Endodermal cell (in vitro differentiated cells): ENCODE results near the gene GGA1. TPM values are rescaled to one million over a fixed set of nuclear protein-coding genes. Genes with fewer than 3 reads are reported as not detected.

Source experiments
- DNase-seq: peaks from one replicate; pipeline ENCODE4 v3.0.0-alpha.2; 2017
- H3K27ac ChIP-seq: 2 replicates; pipeline ENCODE4 v1.5.1; 2013; ENCODE audit warnings: mild to moderate bottlenecking, low read depth, low read length, moderate library complexity
- H3K27me3 ChIP-seq: 2 replicates; pipeline ENCODE4 v1.6.1; 2013; ENCODE audit warnings: mild to moderate bottlenecking, low read length, moderate library complexity; ENCODE audit not compliant: insufficient read depth, control insufficient read depth, poor library complexity, severe bottlenecking
- H3K36me3 ChIP-seq: 2 replicates; pipeline ENCODE4 v1.7.0; 2013; ENCODE audit warnings: mild to moderate bottlenecking, low read length, moderate library complexity; ENCODE audit not compliant: control insufficient read depth, insufficient read depth
- H3K4me1 ChIP-seq: one replicate; pipeline ENCODE4 v1.7.0; 2013; ENCODE audit warnings: low read length; ENCODE audit not compliant: control insufficient read depth, insufficient read depth
- H3K4me3 ChIP-seq: 2 replicates; pipeline ENCODE4 v1.5.1; 2013; ENCODE audit warnings: mild to moderate bottlenecking, low read length, moderate library complexity
- H3K9ac ChIP-seq: 2 replicates; pipeline ENCODE4 v1.6.1; 2013; ENCODE audit warnings: mild to moderate bottlenecking, low read length, moderate library complexity; ENCODE audit not compliant: poor library complexity, severe bottlenecking; ENCODE audit errors: extremely low read depth
- H3K9me3 ChIP-seq: 2 replicates; pipeline ENCODE4 v1.6.1; 2013; ENCODE audit warnings: mild to moderate bottlenecking, low read length, moderate library complexity; ENCODE audit not compliant: control insufficient read depth
- H3K27ac Mint-ChIP-seq: 2 replicates; pipeline ENCODE4 v1.8.0; 2020; ENCODE audit warnings: mixed read lengths
- H3K27me3 Mint-ChIP-seq: 2 replicates; pipeline ENCODE4 v1.8.0; 2021; ENCODE audit warnings: mild to moderate bottlenecking, mixed read lengths; ENCODE audit not compliant: insufficient read depth
- H3K36me3 Mint-ChIP-seq: 2 replicates; pipeline ENCODE4 v1.8.0; 2020; ENCODE audit warnings: low read depth, mixed read lengths
- H3K4me1 Mint-ChIP-seq: 2 replicates; pipeline ENCODE4 v1.8.0; 2020; ENCODE audit warnings: mixed read lengths
- H3K4me3 Mint-ChIP-seq: 2 replicates; pipeline ENCODE4 v1.8.0; 2020; ENCODE audit warnings: mild to moderate bottlenecking, moderate library complexity, mixed read lengths
- H3K9me3 Mint-ChIP-seq: 2 replicates; pipeline ENCODE4 v1.8.0; 2020; ENCODE audit warnings: mild to moderate bottlenecking, mixed read lengths
- WGBS, 2 experiments: methylation state at CpG; one replicate each; pipeline versions ENCODE4 v1.1.5 to v1.1.7; 2013; ENCODE audit warnings: missing lambda C conversion rate in 2 of 2, mixed read lengths in 1 of 2; ENCODE audit not compliant: insufficient coverage in 1 of 2, insufficient read length in 1 of 2; 5-methylcytosine and 5-hydroxymethylcytosine counted together
- total RNA-seq, 2 donors: library from RNA; stranded (reverse); fragmentation: NEBNext Ultra II Directional in 1 of 2; extraction: Animal tissue kit (Norgen Biotek cat#: 25700) in 1 of 2; gene quantifications; 2 replicates in 1 of 2; 3 replicates in 1 of 2; pipeline ENCODE4 v1.2.1, GENCODE V29; 2021
- TF ChIP-seq, protein P1 (sequence below): fragments of 200-600 bp; sonication (generic); conservative IDR thresholded peaks from 2 replicates; pipeline ENCODE4 v1.5.0; 2021; ENCODE audit warnings: antibody characterized with exemption, mild to moderate bottlenecking

Gene GGA1
- total RNA-seq, 2 donors from 2014 or later, result 87.5 TPM

DNA sequence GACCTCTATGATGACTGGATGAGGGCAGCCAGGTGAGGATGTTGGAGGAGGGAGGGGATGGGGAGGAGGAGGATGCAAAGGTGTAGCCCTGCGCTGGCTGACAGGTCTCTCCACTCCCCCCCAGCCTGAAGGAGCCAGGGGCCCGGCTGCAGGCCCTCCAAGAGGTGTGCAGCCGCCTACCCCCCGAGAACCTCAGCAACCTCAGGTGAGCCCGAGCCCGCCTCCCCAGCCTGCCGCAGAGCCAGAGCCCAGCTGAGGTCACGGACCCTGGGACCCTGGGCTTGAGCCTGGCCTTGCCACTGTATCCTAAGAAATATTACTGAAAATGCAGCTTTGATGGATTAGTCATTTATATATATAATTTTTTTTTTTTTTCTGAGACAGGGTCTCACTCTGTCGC, 38.7 kb downstream of the GGA1 start:
- no peak for DNase-seq
- WGBS, 2 experiments, result 97 to 100% methylated on average over 1 to 9 of the region's 9 CpGs
- Histone ChIP-seq H3K36me3 (peaks cover 29% of the 10 kb centered on the region), H3K9ac (no peak overlapping the region), H3K27me3 (no peaks in the 10 kb centered on the region), H3K27ac (no peak overlapping the region), H3K4me3 (no peak overlapping the region), H3K9me3 (no peaks in the 10 kb centered on the region), H3K4me1 (no peaks in the 10 kb centered on the region)
- no peaks in the 10 kb centered on the region for H3K4me1 Mint-ChIP-seq
- no peak overlapping the region for H3K27ac Mint-ChIP-seq
- H3K4me3 Mint-ChIP-seq, result no peak overlapping the region
- TF ChIP-seq, protein P1, sequence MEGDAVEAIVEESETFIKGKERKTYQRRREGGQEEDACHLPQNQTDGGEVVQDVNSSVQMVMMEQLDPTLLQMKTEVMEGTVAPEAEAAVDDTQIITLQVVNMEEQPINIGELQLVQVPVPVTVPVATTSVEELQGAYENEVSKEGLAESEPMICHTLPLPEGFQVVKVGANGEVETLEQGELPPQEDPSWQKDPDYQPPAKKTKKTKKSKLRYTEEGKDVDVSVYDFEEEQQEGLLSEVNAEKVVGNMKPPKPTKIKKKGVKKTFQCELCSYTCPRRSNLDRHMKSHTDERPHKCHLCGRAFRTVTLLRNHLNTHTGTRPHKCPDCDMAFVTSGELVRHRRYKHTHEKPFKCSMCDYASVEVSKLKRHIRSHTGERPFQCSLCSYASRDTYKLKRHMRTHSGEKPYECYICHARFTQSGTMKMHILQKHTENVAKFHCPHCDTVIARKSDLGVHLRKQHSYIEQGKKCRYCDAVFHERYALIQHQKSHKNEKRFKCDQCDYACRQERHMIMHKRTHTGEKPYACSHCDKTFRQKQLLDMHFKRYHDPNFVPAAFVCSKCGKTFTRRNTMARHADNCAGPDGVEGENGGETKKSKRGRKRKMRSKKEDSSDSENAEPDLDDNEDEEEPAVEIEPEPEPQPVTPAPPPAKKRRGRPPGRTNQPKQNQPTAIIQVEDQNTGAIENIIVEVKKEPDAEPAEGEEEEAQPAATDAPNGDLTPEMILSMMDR, result no peak
- no peaks in the 10 kb centered on the region for H3K27me3 Mint-ChIP-seq
- no peaks in the 10 kb centered on the region for H3K9me3 Mint-ChIP-seq
- peaks cover 54% of the 10 kb centered on the region for H3K36me3 Mint-ChIP-seq

DNA sequence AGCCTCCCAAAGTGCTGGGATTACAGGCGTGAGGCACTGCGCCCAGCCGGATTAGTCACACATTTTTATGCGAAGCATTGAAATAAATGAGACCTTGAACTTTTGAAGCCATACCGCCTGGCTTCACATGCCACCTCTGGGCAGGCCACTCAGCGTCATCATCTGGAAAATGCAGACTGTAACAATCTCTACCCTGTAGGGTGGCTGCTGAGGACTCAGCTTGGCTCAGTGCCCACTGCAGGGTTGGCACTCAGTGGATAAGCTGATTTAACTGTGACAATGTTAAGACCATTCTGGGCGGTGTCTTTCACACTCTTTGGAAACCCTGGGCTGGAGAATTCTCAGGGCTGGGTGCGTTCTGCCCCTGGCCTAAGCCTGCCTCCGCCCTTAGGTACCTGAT, 39.3 kb downstream of the GGA1 start:
- Histone ChIP-seq H3K9me3 (no peaks in the 10 kb centered on the region), H3K36me3 (peaks cover 29% of the 10 kb centered on the region), H3K27me3 (no peaks in the 10 kb centered on the region), H3K4me1 (no peaks in the 10 kb centered on the region), H3K27ac (no peak overlapping the region), H3K9ac (no peak overlapping the region), H3K4me3 (no peak overlapping the region)
- H3K4me3 Mint-ChIP-seq, result no peak overlapping the region
- H3K36me3 Mint-ChIP-seq, result peaks cover 59% of the 10 kb centered on the region
- 96% methylated on average over 9 of the region's 9 CpGs for WGBS, 2 experiments
- TF ChIP-seq, protein P1, result no peak
- H3K9me3 Mint-ChIP-seq, result no peaks in the 10 kb centered on the region
- no peak overlapping the region for H3K27ac Mint-ChIP-seq
- no peak for DNase-seq
- no peaks in the 10 kb centered on the region for H3K4me1 Mint-ChIP-seq
- H3K27me3 Mint-ChIP-seq, result no peaks in the 10 kb centered on the region

DNA sequence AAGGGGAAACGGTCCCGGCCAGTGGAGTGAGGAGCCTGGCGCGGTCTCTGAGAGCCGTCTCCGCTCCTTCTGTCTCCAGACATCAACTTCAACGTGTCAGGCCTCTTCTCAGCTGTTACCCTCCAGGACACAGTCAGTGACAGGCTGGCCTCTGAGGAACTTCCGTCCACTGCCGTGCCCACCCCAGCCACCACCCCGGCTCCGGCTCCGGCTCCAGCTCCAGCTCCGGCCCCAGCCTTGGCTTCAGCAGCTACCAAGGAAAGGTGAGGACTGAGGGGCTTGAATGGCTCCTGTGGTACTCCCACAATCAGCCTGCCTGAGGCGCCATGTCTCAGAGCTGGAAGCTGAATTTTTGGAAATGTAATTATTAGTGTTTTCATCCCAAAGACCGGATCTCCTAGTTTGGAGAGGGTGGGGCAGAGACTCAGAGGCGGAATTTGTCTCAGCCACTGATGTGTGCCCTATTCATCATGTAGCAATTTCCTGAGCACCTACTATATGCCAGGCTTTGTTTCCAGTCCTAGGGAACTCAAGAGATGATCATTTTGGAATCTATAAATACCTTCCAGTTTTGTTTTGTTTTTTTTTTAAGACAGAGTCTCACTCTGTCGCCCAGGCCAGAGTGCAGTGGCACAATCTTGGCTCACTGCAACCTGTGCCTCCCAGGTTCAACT, 42.0 kb downstream of the GGA1 start:
- peaks cover 51% of the 10 kb centered on the region for H3K36me3 Mint-ChIP-seq
- no peaks in the 10 kb centered on the region for H3K27me3 ChIP-seq

More for the DNA sequence above, 42.0 kb downstream of the GGA1 start:
- H3K4me3 ChIP-seq, result no peak overlapping the region
- DNase-seq, result no peak
- H3K9me3 ChIP-seq, result no peaks in the 10 kb centered on the region
- WGBS, 2 experiments, result 94 to 96% methylated on average over 14 to 17 of the region's 17 CpGs
- no peaks in the 10 kb centered on the region for H3K27me3 Mint-ChIP-seq
- no peak overlapping the region for H3K27ac Mint-ChIP-seq
- no peaks in the 10 kb centered on the region for H3K4me1 ChIP-seq
- no peaks in the 10 kb centered on the region for H3K4me1 Mint-ChIP-seq
- no peak overlapping the region for H3K9ac ChIP-seq
- H3K27ac ChIP-seq, result no peak overlapping the region
- H3K9me3 Mint-ChIP-seq, result no peaks in the 10 kb centered on the region
- H3K36me3 ChIP-seq, result peaks cover 20% of the 10 kb centered on the region
- no peak overlapping the region for H3K4me3 Mint-ChIP-seq
- TF ChIP-seq, protein P1, result no peak
